ENCODE results near the gene SEC61B. TPM values are rescaled to one million over a fixed set of nuclear protein-coding genes. Genes with fewer than 3 reads are reported as not detected.

Gene SEC61B
- total and polyA plus RNA-seq, 9 of the 15 experiments (the other 6 are each of a cell fraction or from before 2014, with no cell fraction given), result 57.8 to 262 (median 172) TPM

DNA sequence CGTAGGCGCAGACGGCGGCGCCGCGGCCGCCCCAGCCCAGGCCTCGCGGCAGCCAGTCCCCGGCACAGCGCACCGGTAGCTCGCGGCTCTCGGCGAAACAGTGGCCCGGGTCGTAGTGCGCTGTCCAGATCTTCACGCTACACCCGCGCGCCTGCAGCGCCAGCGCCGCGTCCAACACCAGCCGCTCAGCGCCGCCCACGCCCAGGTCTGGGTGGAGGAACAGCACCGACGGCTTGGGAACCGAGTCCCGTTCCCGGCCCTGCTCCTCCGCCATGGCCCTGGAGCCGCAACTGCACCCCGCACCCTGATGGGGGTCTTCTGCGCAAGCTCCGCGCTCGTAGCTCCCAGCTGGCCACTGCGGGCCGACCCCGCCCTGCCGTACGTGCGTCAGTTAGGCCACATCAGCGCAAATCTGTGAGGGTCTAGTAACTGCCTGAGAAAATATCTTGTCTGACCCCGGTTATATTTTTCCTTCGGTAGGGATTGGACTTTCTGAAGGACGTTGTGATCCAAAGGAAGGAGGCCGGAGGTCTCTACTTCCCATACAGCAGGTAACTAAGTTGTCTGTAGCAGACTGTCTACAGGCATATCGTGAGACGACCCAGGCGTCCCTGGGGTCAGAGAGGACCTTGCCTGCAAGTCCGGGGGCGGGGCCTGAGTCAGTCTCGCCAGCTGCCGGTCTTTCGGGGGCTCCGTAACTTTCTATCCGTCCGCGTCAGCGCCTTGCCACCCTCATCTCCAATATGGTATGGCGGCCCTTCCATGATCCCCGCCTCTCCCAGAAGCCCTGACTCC lies at the start of gene SEC61B, which contains the start of gene ALG2 (continued):
- TF ChIP-seq, protein P1, sequence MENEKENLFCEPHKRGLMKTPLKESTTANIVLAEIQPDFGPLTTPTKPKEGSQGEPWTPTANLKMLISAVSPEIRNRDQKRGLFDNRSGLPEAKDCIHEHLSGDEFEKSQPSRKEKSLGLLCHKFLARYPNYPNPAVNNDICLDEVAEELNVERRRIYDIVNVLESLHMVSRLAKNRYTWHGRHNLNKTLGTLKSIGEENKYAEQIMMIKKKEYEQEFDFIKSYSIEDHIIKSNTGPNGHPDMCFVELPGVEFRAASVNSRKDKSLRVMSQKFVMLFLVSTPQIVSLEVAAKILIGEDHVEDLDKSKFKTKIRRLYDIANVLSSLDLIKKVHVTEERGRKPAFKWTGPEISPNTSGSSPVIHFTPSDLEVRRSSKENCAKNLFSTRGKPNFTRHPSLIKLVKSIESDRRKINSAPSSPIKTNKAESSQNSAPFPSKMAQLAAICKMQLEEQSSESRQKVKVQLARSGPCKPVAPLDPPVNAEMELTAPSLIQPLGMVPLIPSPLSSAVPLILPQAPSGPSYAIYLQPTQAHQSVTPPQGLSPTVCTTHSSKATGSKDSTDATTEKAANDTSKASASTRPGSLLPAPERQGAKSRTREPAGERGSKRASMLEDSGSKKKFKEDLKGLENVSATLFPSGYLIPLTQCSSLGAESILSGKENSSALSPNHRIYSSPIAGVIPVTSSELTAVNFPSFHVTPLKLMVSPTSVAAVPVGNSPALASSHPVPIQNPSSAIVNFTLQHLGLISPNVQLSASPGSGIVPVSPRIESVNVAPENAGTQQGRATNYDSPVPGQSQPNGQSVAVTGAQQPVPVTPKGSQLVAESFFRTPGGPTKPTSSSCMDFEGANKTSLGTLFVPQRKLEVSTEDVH (IDR thresholded peaks at IDR 0.05; ENCODE audit: low read depth, partially characterized antibody), result no peak
- TF ChIP-seq, protein P2, sequence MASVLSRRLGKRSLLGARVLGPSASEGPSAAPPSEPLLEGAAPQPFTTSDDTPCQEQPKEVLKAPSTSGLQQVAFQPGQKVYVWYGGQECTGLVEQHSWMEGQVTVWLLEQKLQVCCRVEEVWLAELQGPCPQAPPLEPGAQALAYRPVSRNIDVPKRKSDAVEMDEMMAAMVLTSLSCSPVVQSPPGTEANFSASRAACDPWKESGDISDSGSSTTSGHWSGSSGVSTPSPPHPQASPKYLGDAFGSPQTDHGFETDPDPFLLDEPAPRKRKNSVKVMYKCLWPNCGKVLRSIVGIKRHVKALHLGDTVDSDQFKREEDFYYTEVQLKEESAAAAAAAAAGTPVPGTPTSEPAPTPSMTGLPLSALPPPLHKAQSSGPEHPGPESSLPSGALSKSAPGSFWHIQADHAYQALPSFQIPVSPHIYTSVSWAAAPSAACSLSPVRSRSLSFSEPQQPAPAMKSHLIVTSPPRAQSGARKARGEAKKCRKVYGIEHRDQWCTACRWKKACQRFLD (CRISPR knock-in tag; IDR thresholded peaks at IDR 0.05), result peak; percentile 33
- TF ChIP-seq, protein P3, sequence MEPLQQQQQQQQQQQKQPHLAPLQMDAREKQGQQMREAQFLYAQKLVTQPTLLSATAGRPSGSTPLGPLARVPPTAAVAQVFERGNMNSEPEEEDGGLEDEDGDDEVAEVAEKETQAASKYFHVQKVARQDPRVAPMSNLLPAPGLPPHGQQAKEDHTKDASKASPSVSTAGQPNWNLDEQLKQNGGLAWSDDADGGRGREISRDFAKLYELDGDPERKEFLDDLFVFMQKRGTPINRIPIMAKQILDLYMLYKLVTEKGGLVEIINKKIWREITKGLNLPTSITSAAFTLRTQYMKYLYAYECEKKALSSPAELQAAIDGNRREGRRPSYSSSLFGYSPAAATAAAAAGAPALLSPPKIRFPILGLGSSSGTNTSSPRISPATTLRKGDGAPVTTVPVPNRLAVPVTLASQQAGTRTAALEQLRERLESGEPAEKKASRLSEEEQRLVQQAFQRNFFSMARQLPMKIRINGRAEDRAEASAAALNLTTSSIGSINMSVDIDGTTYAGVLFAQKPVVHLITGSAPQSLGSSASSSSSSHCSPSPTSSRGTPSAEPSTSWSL (CRISPR knock-in tag; IDR thresholded peaks at IDR 0.05; ENCODE audit: borderline replicate concordance), result no peak
- TF ChIP-seq, protein P4, sequence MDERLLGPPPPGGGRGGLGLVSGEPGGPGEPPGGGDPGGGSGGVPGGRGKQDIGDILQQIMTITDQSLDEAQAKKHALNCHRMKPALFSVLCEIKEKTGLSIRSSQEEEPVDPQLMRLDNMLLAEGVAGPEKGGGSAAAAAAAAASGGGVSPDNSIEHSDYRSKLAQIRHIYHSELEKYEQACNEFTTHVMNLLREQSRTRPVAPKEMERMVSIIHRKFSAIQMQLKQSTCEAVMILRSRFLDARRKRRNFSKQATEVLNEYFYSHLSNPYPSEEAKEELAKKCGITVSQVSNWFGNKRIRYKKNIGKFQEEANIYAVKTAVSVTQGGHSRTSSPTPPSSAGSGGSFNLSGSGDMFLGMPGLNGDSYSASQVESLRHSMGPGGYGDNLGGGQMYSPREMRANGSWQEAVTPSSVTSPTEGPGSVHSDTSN (CRISPR knock-in tag; IDR thresholded peaks at IDR 0.05; ENCODE audit: low read depth), result no peak
- TF ChIP-seq, protein P4 (tag; conservative IDR thresholded peaks at IDR 0.05; ENCODE audit: low read depth), result no peak
- peak; percentile 18 for TF ChIP-seq RBM25 (IDR thresholded peaks at IDR 0.05; ENCODE audit: low read depth, low read length, severe bottlenecking)
- peak; percentile 14; the same call in 1 of the 2 replicates for TF ChIP-seq NCOR1 (IDR thresholded peaks at IDR 0.05)
- peak; percentile 27; the same call in 1 of the 2 replicates for TF ChIP-seq FOXJ2 (tag; IDR thresholded peaks at IDR 0.05)
- 0 out of 2 replicates have a peak, but pooled peaks have one; percentile 49 for TF ChIP-seq ZNF24 (IDR thresholded peaks at IDR 0.05)
- TF ChIP-seq TEAD1 (CRISPR knock-in tag; IDR thresholded peaks at IDR 0.05), result 0 out of 4 replicates have a peak, but pooled peaks of 1 of the 2 experiments have one; percentile 42
- TF ChIP-seq XRCC5 (IDR thresholded peaks at IDR 0.05; ENCODE audit: low read depth, low read length), result peak; percentile 46; the same call in 1 of the 2 replicates
- TF ChIP-seq SMARCC2 (IDR thresholded peaks at IDR 0.05; ENCODE audit: low read depth), result no peak
- peak; percentile 93; the same call in 1 of the 2 replicates for TF ChIP-seq MTA1 (IDR thresholded peaks at IDR 0.05; ENCODE audit: borderline replicate concordance)
- TF ChIP-seq FOSL1 (tag; conservative IDR thresholded peaks at IDR 0.05), result peak; percentile 50
- TF ChIP-seq U2AF1 (optimal IDR thresholded peaks at IDR 0.05; ENCODE audit: low read depth, low read length), result peak; percentile 92
- TF ChIP-seq HEY1 (CRISPR knock-in tag; IDR thresholded peaks at IDR 0.05; ENCODE audit: borderline replicate concordance), result no peak
